Keratinocyte (primary cell): ENCODE data around the gene ITGB1. TPM values are rescaled to one million over a fixed set of nuclear protein-coding genes. Genes with fewer than 3 reads are reported as not detected.

Experiments used
- DNase-seq: peaks from one replicate; pipeline ENCODE4 v3.0.0-alpha.2; 2011; ENCODE audit warnings: low read depth, missing footprints, low spot score
- FAIRE-seq: peaks from 2 replicates; lab custom pipeline; 2011; peaks lifted over from hg19 to GRCh38; lab: Jason Lieb, UNC
- H2AFZ ChIP-seq: 2 replicates; pipeline ENCODE4 v1.6.0; 2012; ENCODE audit warnings: low read length, control low read depth, inconsistent platforms; ENCODE audit not compliant: control insufficient read depth
- H3K27ac ChIP-seq: 2 replicates; pipeline ENCODE4 v1.5.1; 2011; ENCODE audit warnings: low read length; ENCODE audit not compliant: control insufficient read depth, insufficient read depth
- H3K27me3 ChIP-seq: 3 replicates; pipeline ENCODE4 v1.6.0; 2011; ENCODE audit warnings: low read length; ENCODE audit not compliant: control insufficient read depth, insufficient read depth; ENCODE audit errors: extremely low read depth
- H3K36me3 ChIP-seq, 2 experiments: 2 replicates in 1 of 2; 3 replicates in 1 of 2; pipeline ENCODE4 v1.5.1; 2011; ENCODE audit warnings: low read length in 2 of 2, mild to moderate bottlenecking in 1 of 2; ENCODE audit not compliant: control insufficient read depth in 2 of 2, insufficient read depth in 2 of 2; ENCODE audit errors: extremely low read depth in 1 of 2
- H3K4me1 ChIP-seq: 3 replicates; pipeline ENCODE4 v1.5.1; 2011; ENCODE audit warnings: low read length; ENCODE audit not compliant: control insufficient read depth, insufficient read depth; ENCODE audit errors: extremely low read depth
- H3K4me2 ChIP-seq: 3 replicates; pipeline ENCODE4 v1.6.0; 2011; ENCODE audit warnings: low read depth, low read length; ENCODE audit not compliant: control insufficient read depth, insufficient read depth; ENCODE audit errors: extremely low read depth
- H3K4me3 ChIP-seq, 3 experiments: fragments of 200-600 bp in 1 of 3; sonication (generic) in 1 of 3; 2 replicates in 2 of 3; 3 replicates in 1 of 3; pipeline ENCODE4 v1.5.1; 2011 to 2016; ENCODE audit warnings: low read length in 3 of 3, mild to moderate bottlenecking in 3 of 3, control low read depth in 2 of 3, inconsistent platforms in 1 of 3, low read depth in 1 of 3, mixed read lengths in 1 of 3, mixed run types in 1 of 3, moderate library complexity in 1 of 3; ENCODE audit not compliant: control insufficient read depth in 2 of 3, insufficient read depth in 2 of 3; ENCODE audit errors: extremely low read depth in 1 of 3
- H3K79me2 ChIP-seq: 2 replicates; pipeline ENCODE4 v1.6.0; 2012; ENCODE audit warnings: low read length; ENCODE audit not compliant: control insufficient read depth, insufficient read depth
- H3K9ac ChIP-seq: 3 replicates; pipeline ENCODE4 v1.6.0; 2011; ENCODE audit warnings: low read length; ENCODE audit not compliant: control insufficient read depth, insufficient read depth; ENCODE audit errors: extremely low read depth
- H3K9me1 ChIP-seq: 3 replicates; pipeline ENCODE4 v1.6.0; 2011; ENCODE audit warnings: low read length; ENCODE audit not compliant: control insufficient read depth, insufficient read depth; ENCODE audit errors: extremely low read depth
- H3K9me3 ChIP-seq: 2 replicates; pipeline ENCODE4 v1.5.1; 2012; ENCODE audit warnings: low read depth, low read length; ENCODE audit not compliant: control insufficient read depth
- H4K20me1 ChIP-seq: 3 replicates; pipeline ENCODE4 v1.6.0; 2011; ENCODE audit warnings: low read length; ENCODE audit not compliant: control insufficient read depth, insufficient read depth; ENCODE audit errors: extremely low read depth
- CTCF ChIP-seq, 3 experiments: IDR thresholded peaks in 1 of 3; conservative IDR thresholded peaks in 1 of 3; optimal IDR thresholded peaks in 1 of 3; 2 replicates in 2 of 3; 3 replicates in 1 of 3; pipeline versions ENCODE3 to v1.5.1; 2011; ENCODE audit warnings: low read length in 3 of 3, mild to moderate bottlenecking in 3 of 3, moderate library complexity in 2 of 3, control low read depth in 1 of 3, inconsistent platforms in 1 of 3; ENCODE audit not compliant: insufficient read depth in 2 of 3; ENCODE audit errors: extremely low read depth in 1 of 3
- EZH2 ChIP-seq: IDR thresholded peaks from one replicate; pipeline ENCODE4 v1.6.1; 2012; ENCODE audit warnings: inconsistent platforms, mild to moderate bottlenecking, low read length, moderate library complexity
- dilution Hi-C: fragments of 300-500 bp; cut with MboI; formaldehyde crosslinking; loops from one replicate; pipeline ENCODE4 v1.7.0; 2020; ENCODE audit warnings: low sequenced_read_pairs; ENCODE audit not compliant: extremely low pct_ligation_motif_present
- polyA plus RNA-seq, 5 experiments: library from polyadenylated mRNA; depleted of rRNA in 3 of 5; stranded (reverse) in 3 of 5; stranded (forward) in 1 of 5; unstranded in 1 of 5; fragments of >200 nt; gene quantifications; 1 replicate in 1 of 5; 2 replicates in 3 of 5; 3 replicates in 1 of 5; pipeline versions ENCODE4 v1.2.1 to v1.2.3, GENCODE V29; 2011 to 2012; ENCODE audit warnings: missing spikeins in 2 of 5, low read depth in 1 of 5, low replicate concordance in 1 of 5

ITGB1 gene
- polyA plus RNA-seq, 1 donor (not counting 4 experiments of a cell fraction or from before 2014, with no cell fraction given), result 1,445 TPM

- dilution Hi-C loops, result no loop called here
- peak overlapping the region; percentile 77 for H3K4me2 ChIP-seq
- FAIRE-seq, result no peak
- no peak overlapping the region for H3K9ac ChIP-seq
- DNase-seq, result no peak
- peaks cover 99% of the 10 kb centered on the region for H3K79me2 ChIP-seq
- no peaks in the 10 kb centered on the region for H3K9me3 ChIP-seq
- no peak overlapping the region for H3K27ac ChIP-seq
- H4K20me1 ChIP-seq, result peaks cover 75% of the 10 kb centered on the region
- no peak for TF ChIP-seq EZH2
- TF ChIP-seq CTCF (optimal IDR thresholded peaks at IDR 0.05 in 1 of 3, IDR thresholded peaks at IDR 0.05 in 1 of 3, conservative IDR thresholded peaks at IDR 0.05 in 1 of 3; ENCODE audit: extremely low read depth in 1 of 3, insufficient read depth in 2 of 3, low read length in 3 of 3), result no peak
- H3K9me1 ChIP-seq, result peaks cover 18% of the 10 kb centered on the region
- peak overlapping the region in 1 of 3 experiments; percentile 4 for H3K4me3 ChIP-seq
- H3K27me3 ChIP-seq, result no peaks in the 10 kb centered on the region
- peaks cover 1 to 29% of the 10 kb centered on the region in 2 experiments for H3K36me3 ChIP-seq
- H3K4me1 ChIP-seq, result peaks cover 94% of the 10 kb centered on the region
- no peak overlapping the region for H2AFZ ChIP-seq
These were observed 15.9 kb downstream of the ITGB1 start for GRCh38 chr10:32942081-32942480.

GRCh38 chr10:32941357-32941756 lies 16.7 kb downstream of the ITGB1 start:
- TF ChIP-seq CTCF (optimal IDR thresholded peaks at IDR 0.05 in 1 of 3, IDR thresholded peaks at IDR 0.05 in 1 of 3, conservative IDR thresholded peaks at IDR 0.05 in 1 of 3; ENCODE audit: extremely low read depth in 1 of 3, insufficient read depth in 2 of 3, low read length in 3 of 3), result no peak
- no peak for TF ChIP-seq EZH2
- H4K20me1 ChIP-seq, result peaks cover 81% of the 10 kb centered on the region

More at GRCh38 chr10:32941357-32941756, 16.7 kb downstream of the ITGB1 start:
- H3K27me3 ChIP-seq, result no peaks in the 10 kb centered on the region
- peak overlapping the region; percentile 77 for H3K4me2 ChIP-seq
- H3K79me2 ChIP-seq, result peaks cover 99% of the 10 kb centered on the region
- H3K9me3 ChIP-seq, result no peaks in the 10 kb centered on the region
- peaks cover 17% of the 10 kb centered on the region for H3K9me1 ChIP-seq
- H3K27ac ChIP-seq, result peak overlapping the region; percentile 15
- no peak for DNase-seq
- H3K36me3 ChIP-seq, result peaks cover 1 to 33% of the 10 kb centered on the region in 2 experiments
- peak overlapping the region in 1 of 3 experiments; percentile 8 for H3K4me3 ChIP-seq
- peak; percentile 20 for FAIRE-seq
- H3K4me1 ChIP-seq, result peaks cover 88% of the 10 kb centered on the region
- H2AFZ ChIP-seq, result no peak overlapping the region
- H3K9ac ChIP-seq, result no peak overlapping the region
- dilution Hi-C loops, result no loop called here
